ENCODE data around the gene GPD1.

Gene GPD1

DNA sequence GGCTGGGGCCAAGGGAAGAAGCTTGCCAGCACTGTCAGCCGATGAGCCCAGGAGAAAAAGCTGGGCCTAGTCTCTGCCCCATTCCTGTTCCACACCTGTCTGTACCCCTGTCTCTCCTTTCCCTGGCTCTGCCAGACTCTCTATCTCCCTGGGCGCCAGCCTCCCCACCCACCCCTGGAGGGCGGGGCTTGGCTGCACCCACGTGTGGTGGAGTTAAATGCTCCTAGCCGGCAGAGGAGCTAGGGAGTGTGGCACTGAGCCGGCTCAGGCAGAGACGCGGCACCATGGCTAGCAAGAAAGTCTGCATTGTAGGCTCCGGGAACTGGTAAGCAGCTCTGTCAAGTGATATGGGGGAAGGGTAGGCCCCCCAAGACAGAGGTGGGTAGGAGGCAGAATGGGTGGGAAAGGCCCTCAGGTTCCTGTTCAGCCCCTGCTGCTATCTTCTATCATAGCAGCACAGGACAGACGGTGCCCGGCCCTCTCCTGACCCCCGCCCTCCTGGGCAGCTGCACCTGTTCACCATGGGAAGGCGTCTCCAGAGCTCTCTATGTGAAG, at the start of gene GPD1:
Gene GPD1 (plus strand): TSS at position 242 of the 555 bp plus-strand sequence. CDS start 43 bp downstream, at position 285.
- DNase-seq = peak; percentile 25

- DNase-seq = no peak
These were observed 47.8 kb upstream of the GPD1 start for GRCh38 chr12:50055831-50056638.

- DNase-seq = no peak
These were observed 47.2 kb upstream of the GPD1 start for GRCh38 chr12:50056639-50056976.

DNA sequence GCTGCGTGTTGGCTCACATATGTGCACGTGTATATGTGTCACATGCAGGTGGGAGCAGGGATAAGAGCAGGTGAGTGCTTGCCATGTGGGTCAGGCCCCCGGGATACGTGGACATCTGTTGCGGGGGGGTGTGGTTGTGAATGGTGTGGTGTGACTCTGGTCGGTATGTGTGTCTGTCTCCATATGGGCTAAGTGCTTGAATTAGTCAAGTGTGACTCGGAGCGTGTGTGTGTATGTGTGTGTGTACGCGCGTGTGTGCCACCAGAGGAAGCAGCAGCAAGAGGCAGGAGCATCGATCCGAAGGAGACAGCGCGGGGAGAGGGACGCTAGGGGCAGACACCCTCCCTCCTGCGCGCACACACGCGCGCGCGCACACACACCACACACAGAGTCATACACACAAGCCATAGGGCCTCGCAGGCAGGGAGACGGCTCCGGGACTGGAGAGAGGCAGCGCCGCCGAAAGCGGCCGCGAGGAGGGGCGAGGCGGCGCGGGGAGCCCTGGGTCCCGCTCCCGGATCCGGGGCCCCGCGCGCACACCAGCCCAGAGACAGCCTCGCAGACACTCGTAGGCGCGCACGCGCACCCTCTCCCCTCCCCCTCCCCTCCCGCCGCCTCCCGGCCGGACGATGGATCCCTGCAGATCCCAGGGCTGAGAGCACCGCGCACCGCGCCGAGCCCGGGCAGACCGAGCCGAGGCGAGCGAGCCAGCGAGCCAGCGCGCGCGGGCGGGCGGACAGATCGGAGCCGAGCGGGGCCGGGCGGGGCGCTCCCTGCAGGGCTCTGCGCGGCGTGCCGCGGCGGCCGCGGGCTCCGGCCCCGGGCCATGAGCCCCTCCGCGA, 46.6 kb upstream of the GPD1 start, which contains the start of gene ASIC1:
Gene ASIC1 (plus strand): TSS at position 597 of the 842 bp plus-strand sequence. CDS start 1,171 bp downstream, outside the sequence.
- peak; percentile 41 for DNase-seq

DNA sequence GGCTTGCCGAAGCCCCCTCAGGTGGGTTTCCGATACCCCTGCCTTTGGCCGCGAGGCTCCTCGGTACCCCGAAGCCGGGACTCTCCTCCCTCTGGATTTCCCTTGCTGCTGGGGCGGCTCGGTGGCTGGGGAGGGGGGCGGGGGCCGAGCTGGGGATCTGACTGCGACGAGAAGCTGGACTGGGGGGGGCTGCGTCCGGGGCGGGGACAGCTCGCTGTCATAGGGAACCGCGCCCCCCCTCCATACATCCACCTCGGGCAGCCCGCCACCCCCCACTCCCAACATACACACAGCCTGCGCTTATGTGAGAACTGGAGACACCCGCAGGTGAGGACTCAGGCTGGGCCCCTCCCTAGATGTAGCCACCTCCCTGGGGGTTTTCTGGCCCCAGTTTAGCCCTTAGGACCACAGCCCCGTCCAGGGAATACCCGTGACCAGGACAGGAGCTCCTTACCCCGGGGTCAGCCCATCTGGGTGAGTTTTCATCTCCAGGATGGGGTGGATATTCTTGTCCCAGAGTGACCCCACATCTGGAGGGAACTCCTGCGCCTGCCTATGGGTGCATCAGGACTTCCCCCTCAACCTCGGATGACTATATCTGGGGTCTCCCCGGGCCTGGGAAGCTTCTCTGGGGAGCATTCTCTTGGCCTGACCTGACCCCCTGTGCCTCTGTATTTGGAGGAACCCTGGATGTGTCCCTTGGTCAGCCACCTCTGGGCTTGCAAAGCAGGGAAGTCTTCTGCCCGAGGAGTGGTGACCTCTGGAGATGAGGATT, 45.7 kb upstream of the GPD1 start:
- DNase-seq = no peak

GRCh38 chr12:50058743-50059312, 45.0 kb upstream of the GPD1 start:
- no peak for DNase-seq

GRCh38 chr12:50059440-50060119, 44.2 kb upstream of the GPD1 start:
- DNase-seq = no peak

DNA sequence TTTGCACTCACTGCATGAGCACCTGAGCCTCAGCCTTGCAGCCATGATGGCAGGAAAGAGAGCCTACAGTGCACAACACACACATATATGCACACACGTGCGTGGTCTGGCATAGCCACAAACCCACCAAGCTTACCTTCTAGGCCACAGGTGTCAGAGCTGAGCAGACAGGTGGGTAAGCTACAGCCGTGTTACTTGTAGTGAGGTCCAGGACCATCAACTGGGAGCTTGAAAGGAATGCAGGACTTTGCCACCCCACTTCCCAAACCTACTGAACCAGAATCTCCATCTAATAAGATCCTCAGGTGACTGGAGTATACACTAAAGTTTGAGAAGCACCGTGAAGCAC, 43.7 kb upstream of the GPD1 start:
- DNase-seq = no peak

DNA sequence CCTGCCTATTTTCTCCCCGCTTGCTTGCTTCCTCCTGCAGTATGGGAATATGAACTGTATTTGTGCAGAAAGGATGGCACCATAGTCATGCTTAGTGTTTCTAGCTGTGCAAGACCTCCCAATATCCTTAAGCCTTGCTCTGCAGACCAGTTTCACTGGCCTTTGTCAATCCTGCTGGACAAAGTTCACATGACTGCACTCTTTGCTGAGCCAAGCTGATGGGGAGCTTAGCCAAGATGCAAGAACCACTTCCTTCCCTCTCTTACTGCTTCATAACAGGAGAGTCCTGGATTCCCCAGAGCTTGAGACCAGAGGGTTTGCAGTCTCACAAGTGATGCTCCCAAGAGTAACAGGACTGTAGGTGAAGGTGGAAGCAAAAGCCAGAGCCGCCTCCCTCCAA, 42.6 kb upstream of the GPD1 start:
- DNase-seq = no peak

DNA sequence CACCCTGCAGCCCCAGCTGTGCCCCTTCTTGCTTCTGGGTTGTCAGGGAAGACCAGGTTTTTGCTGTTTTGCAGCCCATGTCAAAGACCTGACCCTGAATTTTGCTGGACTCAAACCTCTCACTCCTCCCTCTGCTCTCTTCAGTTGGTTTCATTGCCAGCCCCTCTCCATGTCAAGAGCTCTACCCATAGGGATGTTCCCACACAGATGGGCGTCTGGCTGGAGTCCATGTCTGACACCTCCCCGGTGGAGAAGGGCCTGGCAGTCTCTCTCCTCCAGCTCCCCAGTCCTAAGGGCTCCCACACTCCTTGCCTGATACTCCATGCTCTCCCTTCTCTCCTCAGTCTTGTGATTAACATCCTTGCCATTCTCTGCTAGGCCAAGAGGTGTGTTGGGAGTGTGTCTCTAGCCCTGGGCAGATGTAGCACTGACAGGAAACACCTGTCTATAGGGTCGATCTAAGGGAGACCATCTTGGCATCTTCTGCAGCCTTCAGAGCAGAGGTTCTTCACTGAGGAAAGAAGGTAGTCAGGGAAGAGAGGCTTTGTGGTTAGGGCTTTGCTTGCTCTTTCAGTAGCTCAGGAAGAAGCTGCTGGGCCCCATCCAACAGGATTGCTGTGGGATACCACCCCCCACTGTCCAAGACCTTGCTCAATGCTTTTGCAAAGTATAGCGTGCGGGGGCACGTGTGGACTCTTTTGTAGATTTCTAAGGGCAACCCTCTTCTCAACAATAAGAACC, 41.7 kb upstream of the GPD1 start:
- no peak for DNase-seq

DNA sequence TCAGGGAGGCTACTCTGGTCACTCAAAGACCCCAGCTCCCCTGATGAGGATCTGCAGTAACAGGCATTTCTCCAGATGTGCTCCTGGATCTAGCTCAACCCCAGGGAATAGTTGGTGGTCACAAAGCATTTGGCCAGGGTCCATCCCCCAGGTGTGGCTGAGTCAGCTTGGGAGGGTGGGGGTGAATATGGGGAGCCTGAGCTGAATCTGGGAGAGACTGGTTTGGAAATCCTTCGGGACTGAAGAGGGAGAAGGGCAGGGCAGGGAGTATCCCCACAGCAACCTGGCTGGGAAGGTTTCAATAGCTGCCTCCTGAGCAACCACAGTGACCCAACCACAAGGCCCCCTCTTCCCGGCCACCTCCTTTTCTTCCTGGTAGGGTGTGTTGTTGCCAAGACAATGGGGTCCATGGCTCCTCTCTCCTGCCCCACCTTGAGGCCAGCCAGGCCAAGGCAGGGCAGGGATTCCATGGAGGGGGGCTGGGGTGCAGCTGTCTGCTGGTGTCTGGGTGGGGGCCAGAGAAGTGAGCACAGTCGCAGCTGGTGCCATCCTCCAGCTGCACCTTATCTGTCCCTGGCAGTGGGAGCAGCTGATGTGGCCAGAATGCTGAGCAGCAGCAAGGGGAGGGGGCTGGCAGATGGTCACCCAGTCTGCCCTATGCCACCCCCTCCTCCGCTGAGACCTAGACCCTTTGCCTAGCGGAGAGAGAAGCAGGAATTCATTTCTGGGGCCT, 40.9 kb upstream of the GPD1 start:
- DNase-seq = no peak

- DNase-seq = no peak
These were observed 38.0 kb upstream of the GPD1 start for GRCh38 chr12:50065726-50066310.

GRCh38 chr12:50066402-50066801, 37.4 kb upstream of the GPD1 start:
- DNase-seq = no peak

GRCh38 chr12:50069069-50069468, 34.7 kb upstream of the GPD1 start:
- no peak for DNase-seq

- no peak for DNase-seq
These were observed 34.3 kb upstream of the GPD1 start for GRCh38 chr12:50069539-50069938.

GRCh38 chr12:50070314-50071060, 33.3 kb upstream of the GPD1 start:
- peak; percentile 26 for DNase-seq

GRCh38 chr12:50072198-50072907, 31.5 kb upstream of the GPD1 start:
- no peak for DNase-seq

- no peak for DNase-seq
These were observed 30.6 kb upstream of the GPD1 start for GRCh38 chr12:50073206-50073605.

DNA sequence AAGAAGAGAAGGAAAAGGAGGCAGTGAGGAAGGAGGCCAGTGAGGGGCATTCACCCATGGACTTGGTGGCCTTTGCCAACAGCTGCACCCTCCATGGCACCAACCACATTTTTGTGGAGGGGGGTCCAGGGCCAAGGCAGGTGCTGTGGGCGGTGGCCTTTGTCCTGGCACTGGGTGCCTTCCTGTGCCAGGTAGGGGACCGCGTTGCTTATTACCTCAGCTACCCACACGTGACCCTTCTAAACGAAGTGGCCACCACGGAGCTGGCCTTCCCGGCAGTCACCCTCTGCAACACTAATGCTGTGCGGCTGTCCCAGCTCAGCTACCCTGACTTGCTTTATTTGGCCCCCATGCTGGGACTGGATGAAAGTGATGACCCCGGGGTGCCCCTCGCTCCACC, 30.1 kb upstream of the GPD1 start:
- no peak for DNase-seq
